Endothelial cell (in vitro differentiated cells): ENCODE measurements around the gene PTPN1. TPM values are rescaled to one million over a fixed set of nuclear protein-coding genes. Genes with fewer than 3 reads are reported as not detected.

Experiments used
- DNase-seq: peaks from one replicate; pipeline ENCODE4 v3.0.0; 2021; ENCODE audit warnings: low spot score
- H3K27ac Mint-ChIP-seq: one replicate; pipeline ENCODE4 v1.8.0; 2021; ENCODE audit warnings: mixed read lengths, inconsistent platforms; ENCODE audit not compliant: unreplicated experiment
- H3K27me3 Mint-ChIP-seq: one replicate; pipeline ENCODE4 v1.8.0; 2021; ENCODE audit warnings: mild to moderate bottlenecking, moderate library complexity, mixed read lengths, inconsistent platforms; ENCODE audit not compliant: unreplicated experiment
- H3K36me3 Mint-ChIP-seq: one replicate; pipeline ENCODE4 v1.8.0; 2021; ENCODE audit warnings: mild to moderate bottlenecking, low read depth, mixed read lengths, inconsistent platforms; ENCODE audit not compliant: unreplicated experiment
- H3K4me1 Mint-ChIP-seq: one replicate; pipeline ENCODE4 v1.8.0; 2021; ENCODE audit warnings: mild to moderate bottlenecking, mixed read lengths, inconsistent platforms; ENCODE audit not compliant: unreplicated experiment
- H3K4me3 Mint-ChIP-seq: one replicate; pipeline ENCODE4 v1.8.0; 2021; ENCODE audit warnings: mild to moderate bottlenecking, mixed read lengths, inconsistent platforms; ENCODE audit not compliant: unreplicated experiment
- H3K9me3 Mint-ChIP-seq: one replicate; pipeline ENCODE4 v1.8.0; 2021; ENCODE audit warnings: mixed read lengths, inconsistent platforms; ENCODE audit not compliant: unreplicated experiment
- total RNA-seq: library from RNA; stranded (reverse); fragmentation: NEBNext Ultra II Directional; extraction: Animal tissue kit (Norgen Biotek cat#: 25700); gene quantifications from one replicate; pipeline ENCODE4 v1.2.1, GENCODE V29; 2021; ENCODE audit not compliant: unreplicated experiment
- TF ChIP-seq, protein P1 (sequence below): fragments of 200-600 bp; sonication (generic); IDR thresholded peaks from one replicate; pipeline ENCODE4 v1.5.0; 2021; ENCODE audit warnings: antibody characterized with exemption; ENCODE audit not compliant: unreplicated experiment

The PTPN1 gene
- total RNA-seq, 1 donor from 2014 or later = 46.0 TPM

DNA sequence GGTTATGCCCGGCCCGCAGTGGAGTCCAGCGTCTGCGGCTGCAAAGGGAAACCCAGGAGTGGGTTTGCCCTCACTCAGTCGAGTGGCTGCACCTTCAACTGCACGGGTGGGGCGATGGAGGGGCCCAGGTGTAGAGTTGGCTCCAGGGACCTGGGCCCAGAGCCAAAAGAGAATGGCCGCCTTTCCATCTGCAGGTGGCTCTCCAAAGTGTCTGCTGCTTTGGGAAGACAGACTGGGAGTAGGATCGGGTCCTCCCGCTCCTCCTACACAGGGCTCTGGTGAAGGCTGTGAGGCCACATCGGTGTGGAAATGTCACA is 80.1 kb downstream of the PTPN1 start:
- TF ChIP-seq, protein P1, sequence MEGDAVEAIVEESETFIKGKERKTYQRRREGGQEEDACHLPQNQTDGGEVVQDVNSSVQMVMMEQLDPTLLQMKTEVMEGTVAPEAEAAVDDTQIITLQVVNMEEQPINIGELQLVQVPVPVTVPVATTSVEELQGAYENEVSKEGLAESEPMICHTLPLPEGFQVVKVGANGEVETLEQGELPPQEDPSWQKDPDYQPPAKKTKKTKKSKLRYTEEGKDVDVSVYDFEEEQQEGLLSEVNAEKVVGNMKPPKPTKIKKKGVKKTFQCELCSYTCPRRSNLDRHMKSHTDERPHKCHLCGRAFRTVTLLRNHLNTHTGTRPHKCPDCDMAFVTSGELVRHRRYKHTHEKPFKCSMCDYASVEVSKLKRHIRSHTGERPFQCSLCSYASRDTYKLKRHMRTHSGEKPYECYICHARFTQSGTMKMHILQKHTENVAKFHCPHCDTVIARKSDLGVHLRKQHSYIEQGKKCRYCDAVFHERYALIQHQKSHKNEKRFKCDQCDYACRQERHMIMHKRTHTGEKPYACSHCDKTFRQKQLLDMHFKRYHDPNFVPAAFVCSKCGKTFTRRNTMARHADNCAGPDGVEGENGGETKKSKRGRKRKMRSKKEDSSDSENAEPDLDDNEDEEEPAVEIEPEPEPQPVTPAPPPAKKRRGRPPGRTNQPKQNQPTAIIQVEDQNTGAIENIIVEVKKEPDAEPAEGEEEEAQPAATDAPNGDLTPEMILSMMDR = no peak
- H3K36me3 Mint-ChIP-seq = peaks cover 8% of the 10 kb centered on the region
- peaks cover 4% of the 10 kb centered on the region for H3K27me3 Mint-ChIP-seq
- H3K4me3 Mint-ChIP-seq = no peak overlapping the region
- H3K27ac Mint-ChIP-seq = no peak overlapping the region
- no peak for DNase-seq
- no peaks in the 10 kb centered on the region for H3K9me3 Mint-ChIP-seq
- H3K4me1 Mint-ChIP-seq = no peaks in the 10 kb centered on the region

DNA sequence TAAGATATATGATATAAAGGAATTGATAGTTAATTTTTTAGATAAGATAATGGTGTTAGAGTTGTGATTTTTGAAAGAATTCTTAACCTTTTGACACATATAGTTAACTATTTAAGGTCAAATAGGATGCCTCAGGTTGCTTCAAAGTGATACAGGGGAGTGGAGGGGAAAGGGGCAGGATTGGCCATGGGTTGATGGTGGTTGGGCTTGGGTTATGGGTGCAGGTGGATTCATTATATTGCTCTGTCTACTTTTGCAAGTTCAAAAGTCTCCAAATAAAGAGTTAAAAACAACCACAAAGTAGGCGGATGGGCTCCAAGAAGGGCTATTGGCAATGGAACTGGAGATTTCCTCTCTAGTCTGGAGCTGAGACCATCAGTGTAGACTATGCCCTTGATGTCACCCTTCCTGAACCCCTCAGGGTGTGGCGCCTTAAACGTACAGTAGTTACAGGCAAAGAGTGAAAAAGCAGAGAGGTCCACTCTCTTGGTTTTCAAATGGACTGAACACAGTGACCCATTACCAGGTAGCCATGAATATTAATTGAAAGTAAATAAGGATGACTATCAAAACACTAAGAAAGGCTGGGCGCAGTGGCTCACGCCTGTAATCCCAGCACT is 81.2 kb downstream of the PTPN1 start:
- no peak for DNase-seq
- Mint-ChIP-seq H3K4me3 (no peak overlapping the region), H3K4me1 (peaks cover 9% of the 10 kb centered on the region), H3K36me3 (peaks cover 1% of the 10 kb centered on the region), H3K9me3 (no peaks in the 10 kb centered on the region), H3K27me3 (peaks cover 7% of the 10 kb centered on the region), H3K27ac (no peak overlapping the region)
- TF ChIP-seq, protein P1 = no peak

DNA sequence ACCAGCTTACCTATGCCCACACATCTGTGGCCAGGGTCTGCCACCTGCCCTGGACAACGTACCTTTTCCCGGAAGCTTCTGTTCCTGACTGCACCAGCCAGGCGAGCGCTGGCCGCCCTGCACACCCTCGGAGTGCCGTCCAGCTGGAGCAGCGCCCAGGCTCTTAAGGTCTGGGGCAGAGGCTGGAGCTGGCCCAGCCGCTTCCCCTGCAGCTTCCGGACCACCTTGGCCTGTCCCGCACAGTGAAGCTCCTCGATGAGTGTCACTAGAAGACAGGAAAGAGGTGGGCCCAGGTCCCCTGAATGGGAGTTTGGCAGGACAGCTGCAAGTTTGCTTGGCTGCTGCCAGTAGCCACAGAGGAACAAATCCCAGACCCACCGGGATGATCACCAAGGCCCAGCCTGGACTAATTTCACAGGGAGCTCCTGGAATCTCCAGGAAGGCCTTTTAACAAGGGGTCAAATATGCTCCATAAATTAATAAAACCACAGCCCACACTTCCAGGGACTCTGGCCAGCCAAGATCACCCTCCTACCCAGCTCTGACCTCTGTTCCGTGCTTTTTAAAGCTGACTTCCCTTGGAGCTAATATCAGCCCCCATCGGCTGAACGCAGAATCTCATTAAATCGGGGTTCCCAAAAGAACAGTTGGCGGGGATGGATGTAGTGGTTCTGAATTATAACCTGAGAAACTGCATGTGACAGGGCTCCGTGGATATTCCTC is 82.3 kb downstream of the PTPN1 start:
- Mint-ChIP-seq H3K36me3 (no peaks in the 10 kb centered on the region), H3K4me1 (peaks cover 13% of the 10 kb centered on the region), H3K4me3 (no peak overlapping the region), H3K27ac (no peak overlapping the region), H3K9me3 (no peaks in the 10 kb centered on the region), H3K27me3 (peaks cover 15% of the 10 kb centered on the region)
- TF ChIP-seq, protein P1 = no peak
- no peak for DNase-seq

DNA sequence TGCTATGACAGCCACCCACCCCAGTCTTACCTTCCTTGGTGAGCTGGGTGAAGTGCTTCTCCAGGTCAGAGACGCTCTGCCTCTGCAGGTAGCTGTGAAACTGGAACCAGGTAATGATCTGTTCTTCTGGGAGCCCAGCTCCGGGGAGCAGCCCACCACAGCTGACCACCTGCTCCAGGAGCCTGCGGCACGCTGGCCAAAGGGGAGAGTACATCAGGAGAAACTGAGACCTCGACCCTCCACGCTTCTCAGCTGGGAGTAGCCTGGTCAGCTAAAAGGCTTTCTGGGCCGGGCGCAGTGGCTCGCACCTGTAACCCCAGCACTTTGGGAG is 82.8 kb downstream of the PTPN1 start:
- Mint-ChIP-seq H3K27me3 (peaks cover 15% of the 10 kb centered on the region), H3K9me3 (no peaks in the 10 kb centered on the region), H3K4me1 (peaks cover 13% of the 10 kb centered on the region), H3K4me3 (no peak overlapping the region), H3K36me3 (no peaks in the 10 kb centered on the region), H3K27ac (no peak overlapping the region)
- TF ChIP-seq, protein P1 = no peak
- DNase-seq = no peak

DNA sequence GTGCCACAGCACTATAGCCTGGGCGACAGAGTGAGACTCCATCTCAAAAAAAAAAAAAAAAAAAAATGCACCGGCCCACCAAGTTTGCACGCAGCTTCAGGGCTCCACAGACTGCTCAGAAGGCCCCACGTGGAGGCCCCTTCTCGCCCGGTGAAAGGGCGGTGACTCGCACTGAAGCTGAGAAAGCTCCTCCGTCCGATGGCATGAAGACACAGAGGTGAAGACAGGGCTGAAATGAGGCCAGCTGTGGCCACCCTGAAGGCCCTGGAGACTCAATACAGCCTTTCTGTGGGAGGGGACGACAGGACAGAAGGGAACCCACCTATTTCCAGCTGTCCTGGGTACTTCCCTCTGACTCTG is 84.0 kb downstream of the PTPN1 start:
- no peak overlapping the region for H3K4me3 Mint-ChIP-seq
- no peak for DNase-seq
- no peaks in the 10 kb centered on the region for H3K36me3 Mint-ChIP-seq

More for the DNA sequence above, 84.0 kb downstream of the PTPN1 start:
- TF ChIP-seq, protein P1 = no peak
- H3K27ac Mint-ChIP-seq = no peak overlapping the region
- H3K9me3 Mint-ChIP-seq = no peaks in the 10 kb centered on the region
- peaks cover 13% of the 10 kb centered on the region for H3K4me1 Mint-ChIP-seq
- H3K27me3 Mint-ChIP-seq = peaks cover 15% of the 10 kb centered on the region
